HAP-1 (cell line): ENCODE data around the gene BID.

ENCODE experiments used
- DNase-seq, 2 experiments: peaks; one replicate each; pipeline ENCODE4 v3.0.0-alpha.2; 2016 to 2020; ENCODE audit warnings: low spot score in 2 of 2
- H3K27me3 ChIP-seq: fragments of 250-450 bp; sonication (Bioruptor Pico); 2 replicates; pipeline ENCODE4 v1.5.1; 2020; ENCODE audit warnings: low read depth, mild to moderate bottlenecking, moderate library complexity
- H3K36me3 ChIP-seq: fragments of 250-450 bp; sonication (Bioruptor Pico); replicated peaks from 2 replicates; pipeline ENCODE4 v1.5.1; 2020; ENCODE audit warnings: mild to moderate bottlenecking
- H3K4me1 ChIP-seq: fragments of 250-450 bp; sonication (Bioruptor Pico); 2 replicates; pipeline ENCODE4 v1.5.1; 2020; ENCODE audit warnings: mild to moderate bottlenecking
- H3K4me3 ChIP-seq: fragments of 250-450 bp; sonication (Bioruptor Pico); 2 replicates; pipeline ENCODE4 v1.5.1; 2020; ENCODE audit warnings: mild to moderate bottlenecking, moderate library complexity
- H3K9me3 ChIP-seq: fragments of 250-450 bp; sonication (Bioruptor Pico); 2 replicates; pipeline ENCODE4 v1.5.1; 2020; ENCODE audit warnings: mild to moderate bottlenecking, moderate library complexity
- in situ Hi-C: fragments of 300-500 bp; cut with MboI; formaldehyde crosslinking; loops from 3 replicates; pipeline ENCODE4 v1.14.3; 2020; ENCODE audit warnings: low sequenced_read_pairs, inconsistent platforms, mixed read lengths

Gene BID

DNA sequence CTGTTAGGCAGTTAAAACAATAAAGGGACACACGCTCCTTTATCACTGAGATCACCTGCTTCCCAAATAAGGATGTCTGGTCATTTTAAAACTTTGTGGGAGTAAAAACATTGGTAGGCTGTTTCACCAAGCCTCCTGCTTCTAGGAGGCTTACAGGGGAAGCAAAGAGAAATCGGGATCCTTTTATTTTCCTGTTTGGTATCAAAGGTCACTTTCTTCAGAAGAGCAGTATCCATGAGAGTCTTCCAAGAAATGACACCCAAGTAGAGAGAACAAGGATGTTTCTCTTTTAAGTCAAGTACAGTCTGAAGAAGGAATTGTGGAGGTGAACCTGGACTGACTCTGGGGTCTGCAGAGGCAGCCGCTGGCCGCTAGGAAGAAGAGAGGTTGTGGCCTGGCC lies 36.9 kb upstream of the BID start:
- H3K4me3 ChIP-seq, result no peak overlapping the region
- H3K36me3 ChIP-seq, result peaks cover 10% of the 10 kb centered on the region
- in situ Hi-C loops, result loop anchor here (5.0 to 10.0 kb wide), 2 partner anchors 41 to 74 kb away; no protein-coding TSS in a partner anchor
- no peaks in the 10 kb centered on the region for H3K9me3 ChIP-seq
- H3K4me1 ChIP-seq, result no peaks in the 10 kb centered on the region
- no peaks in the 10 kb centered on the region for H3K27me3 ChIP-seq
- DNase-seq, result no peak

DNA sequence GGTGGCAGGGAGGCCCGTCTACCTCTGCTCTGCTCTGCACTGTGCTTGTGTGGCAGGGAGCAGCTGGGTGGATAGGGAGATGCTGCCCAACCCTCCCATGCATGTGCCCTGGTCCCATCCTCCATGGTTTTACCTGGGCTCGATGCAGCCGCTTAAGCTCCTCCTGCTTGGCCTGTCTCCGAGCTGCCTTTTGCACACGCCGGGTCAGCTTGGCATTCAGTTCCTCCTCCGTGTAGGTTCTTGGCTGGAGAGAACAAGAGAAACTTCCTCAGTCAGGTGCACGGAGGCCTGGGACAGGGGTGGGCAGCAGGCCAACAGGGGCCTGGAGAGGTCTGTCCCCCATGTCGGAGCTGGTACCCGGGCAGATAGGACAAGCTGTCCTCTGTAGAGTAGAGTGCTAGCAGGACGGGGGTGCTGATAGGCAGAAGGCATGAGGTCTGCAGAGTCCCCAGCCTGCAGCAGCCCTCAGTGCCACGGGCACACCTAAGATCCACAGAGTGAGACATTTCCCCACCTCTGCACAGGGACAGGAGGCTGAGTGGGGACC lies 36.4 kb upstream of the BID start:
- H3K4me1 ChIP-seq, result no peaks in the 10 kb centered on the region
- no peak for DNase-seq
- no peak overlapping the region for H3K4me3 ChIP-seq
- H3K27me3 ChIP-seq, result no peaks in the 10 kb centered on the region
- in situ Hi-C loops, result loop anchor here (5.0 to 10.0 kb wide), 2 partner anchors 42 to 74 kb away; no protein-coding TSS in a partner anchor
- peaks cover 9% of the 10 kb centered on the region for H3K36me3 ChIP-seq
- H3K9me3 ChIP-seq, result no peaks in the 10 kb centered on the region

DNA sequence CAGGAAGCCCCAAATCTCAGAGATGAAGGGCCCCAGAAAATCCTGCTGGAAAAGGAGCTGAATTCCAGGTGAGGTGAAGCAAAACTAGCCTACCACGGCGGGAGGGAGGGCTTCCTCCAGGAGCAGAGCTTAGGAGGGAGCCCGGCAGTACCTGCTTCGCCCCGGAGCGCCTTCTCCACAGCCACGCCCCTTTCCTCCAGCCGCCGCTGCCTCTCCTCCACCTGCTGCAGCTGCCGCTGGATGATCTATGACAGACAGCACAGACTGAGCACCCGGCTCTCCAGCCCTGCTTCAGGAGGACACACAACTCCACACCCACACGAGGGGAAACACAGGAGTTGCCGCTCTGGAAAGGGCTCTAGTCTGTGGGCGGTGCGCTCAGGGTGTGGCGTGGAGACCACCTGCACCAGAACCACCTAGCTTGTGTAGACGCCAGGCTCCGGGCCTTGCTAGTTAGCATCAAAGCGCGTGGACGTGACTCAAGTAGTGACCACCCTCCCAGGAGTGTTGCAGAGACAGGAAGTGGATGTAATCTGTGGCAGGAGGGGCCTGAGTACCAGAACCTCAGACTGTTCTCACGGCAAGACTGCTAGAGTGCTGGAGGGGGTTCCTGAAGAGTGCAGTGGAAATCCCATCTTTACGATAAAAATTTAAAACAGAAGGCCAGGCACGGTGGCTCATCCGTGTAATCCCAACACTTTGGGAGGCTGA lies 34.6 kb upstream of the BID start:
- in situ Hi-C loops, result no loop called here
- Histone ChIP-seq H3K27me3 (no peaks in the 10 kb centered on the region), H3K4me1 (no peaks in the 10 kb centered on the region), H3K4me3 (no peak overlapping the region), H3K36me3 (peaks cover 8% of the 10 kb centered on the region), H3K9me3 (no peaks in the 10 kb centered on the region)
- no peak for DNase-seq

DNA sequence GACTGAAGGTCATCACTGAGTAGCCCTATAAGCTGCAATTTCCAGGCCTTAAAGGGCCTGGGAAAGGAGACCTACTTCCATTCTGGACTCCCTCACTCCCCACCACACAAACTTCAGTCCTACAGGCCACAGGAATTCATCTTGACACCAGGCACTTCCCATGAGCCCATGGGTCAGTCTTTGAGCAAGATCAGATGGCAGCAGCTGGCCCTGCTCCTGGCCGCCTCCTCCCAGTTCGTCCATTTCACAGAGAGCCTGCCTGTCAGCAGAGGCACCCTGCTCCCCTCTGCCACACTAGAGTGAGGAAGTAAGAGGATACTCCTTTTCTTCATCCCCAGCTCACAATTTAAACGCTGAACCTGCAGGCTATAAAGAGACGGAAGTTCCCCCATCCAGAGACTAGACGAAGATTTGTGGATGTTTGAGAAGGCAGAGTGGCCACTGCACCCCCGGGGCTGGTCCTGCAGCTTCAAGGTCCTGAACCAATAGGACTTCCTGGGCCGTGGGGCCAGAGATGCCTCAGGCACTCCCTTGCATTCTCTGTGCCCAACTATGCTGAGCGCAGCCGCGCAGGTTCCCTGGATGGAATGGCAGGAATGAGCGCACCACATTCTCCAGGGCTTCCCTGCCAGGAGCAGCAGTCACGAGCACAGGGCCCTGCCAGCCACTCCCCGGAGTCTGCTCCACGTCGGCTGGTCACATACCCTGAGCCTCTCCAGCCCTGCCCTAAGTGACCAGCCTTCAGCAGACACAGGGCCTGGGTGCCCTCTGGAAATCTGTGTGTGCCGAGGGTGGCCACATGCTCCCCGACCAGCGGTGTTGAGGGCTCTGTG lies 33.5 kb upstream of the BID start:
- H3K9me3 ChIP-seq, result no peaks in the 10 kb centered on the region
- no peaks in the 10 kb centered on the region for H3K4me1 ChIP-seq
- peaks cover 8% of the 10 kb centered on the region for H3K36me3 ChIP-seq
- in situ Hi-C loops, result no loop called here
- no peak overlapping the region for H3K4me3 ChIP-seq
- no peak for DNase-seq
- H3K27me3 ChIP-seq, result no peaks in the 10 kb centered on the region

DNA sequence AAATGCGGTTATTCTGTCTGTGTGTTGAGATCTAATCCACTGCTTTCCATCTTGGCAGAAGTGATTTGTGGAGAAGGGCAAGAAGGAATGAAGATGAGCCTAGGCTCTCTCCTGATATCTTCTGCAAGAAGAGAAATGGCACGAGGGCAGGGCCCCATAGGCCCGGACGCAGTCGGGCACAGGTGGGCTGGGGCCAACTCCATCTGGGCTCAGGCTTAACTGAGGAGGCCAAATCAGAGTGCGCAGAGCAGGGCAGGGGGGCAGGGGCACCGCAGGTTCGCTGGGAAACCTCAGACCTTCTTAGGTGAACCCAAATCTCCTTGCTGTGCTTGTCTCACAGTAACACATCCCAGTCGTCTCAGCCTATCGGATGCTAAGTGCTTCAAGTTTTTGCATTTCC lies 32.8 kb upstream of the BID start:
- Histone ChIP-seq H3K36me3 (peaks cover 7% of the 10 kb centered on the region), H3K4me1 (no peaks in the 10 kb centered on the region), H3K27me3 (no peaks in the 10 kb centered on the region), H3K9me3 (no peaks in the 10 kb centered on the region), H3K4me3 (no peak overlapping the region)
- DNase-seq, result no peak
- in situ Hi-C loops, result no loop called here

DNA sequence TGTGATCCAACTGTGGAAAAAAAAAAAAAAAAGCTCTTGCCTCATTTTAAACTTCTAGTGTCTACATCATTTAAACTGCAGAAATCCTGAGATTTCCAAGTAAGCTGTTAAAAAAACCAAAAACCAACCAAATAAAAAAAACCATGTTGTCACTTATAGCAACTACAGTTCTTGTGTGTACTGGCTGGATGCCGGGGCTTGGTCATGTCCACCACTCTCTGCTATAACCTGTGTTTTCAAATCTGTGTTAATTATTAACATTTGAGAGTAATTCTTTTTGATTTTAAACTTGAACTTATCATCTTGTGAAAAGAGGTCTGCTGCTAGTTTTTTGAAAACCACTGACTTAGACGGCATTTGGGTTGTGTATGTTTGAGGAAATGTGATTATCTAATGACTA lies 32.2 kb upstream of the BID start:
- Histone ChIP-seq H3K9me3 (no peaks in the 10 kb centered on the region), H3K4me3 (no peak overlapping the region), H3K4me1 (no peaks in the 10 kb centered on the region), H3K27me3 (no peaks in the 10 kb centered on the region), H3K36me3 (peaks cover 5% of the 10 kb centered on the region)
- in situ Hi-C loops, result no loop called here
- DNase-seq, result no peak

DNA sequence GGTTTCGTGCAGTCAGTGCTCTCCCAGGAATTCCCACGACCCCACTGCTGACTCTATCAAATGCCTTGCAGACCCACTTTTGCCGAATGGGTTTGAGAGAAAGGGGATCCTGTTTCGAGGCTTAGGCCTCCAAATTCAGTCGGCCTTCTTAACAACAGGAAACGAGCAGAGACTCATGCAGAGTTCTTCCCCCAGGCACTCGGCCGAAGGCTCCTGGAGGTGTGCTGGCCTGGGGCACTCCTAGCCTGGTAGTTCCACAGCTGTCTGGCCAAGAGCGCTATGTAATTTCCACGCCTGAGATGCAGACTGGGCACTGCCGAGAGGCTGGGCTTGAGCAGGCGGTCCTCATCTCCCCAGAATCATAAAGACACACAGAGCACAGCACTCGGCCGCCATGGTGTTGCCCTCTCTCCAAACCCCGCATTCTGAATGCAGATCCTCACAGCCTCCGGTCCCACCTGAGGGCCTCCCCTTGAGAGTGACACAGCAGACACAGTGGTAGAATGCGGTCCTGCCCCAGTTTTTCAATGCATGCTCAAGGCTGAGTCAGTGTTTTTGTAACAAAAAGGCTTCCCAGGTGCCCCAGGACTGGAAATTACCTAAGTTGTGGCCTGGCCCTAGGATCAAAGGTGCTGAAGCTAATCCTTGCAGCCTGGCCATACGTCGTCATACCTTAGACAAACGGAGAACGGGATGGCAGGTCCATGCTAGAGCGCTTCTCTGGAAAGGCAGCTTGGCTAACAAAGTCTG lies 30.2 kb upstream of the BID start:
- H3K36me3 ChIP-seq, result peaks cover 5% of the 10 kb centered on the region
- H3K27me3 ChIP-seq, result no peaks in the 10 kb centered on the region
- no peak overlapping the region for H3K4me3 ChIP-seq
- H3K4me1 ChIP-seq, result no peaks in the 10 kb centered on the region
- in situ Hi-C loops, result no loop called here
- no peak for DNase-seq
- H3K9me3 ChIP-seq, result no peaks in the 10 kb centered on the region

DNA sequence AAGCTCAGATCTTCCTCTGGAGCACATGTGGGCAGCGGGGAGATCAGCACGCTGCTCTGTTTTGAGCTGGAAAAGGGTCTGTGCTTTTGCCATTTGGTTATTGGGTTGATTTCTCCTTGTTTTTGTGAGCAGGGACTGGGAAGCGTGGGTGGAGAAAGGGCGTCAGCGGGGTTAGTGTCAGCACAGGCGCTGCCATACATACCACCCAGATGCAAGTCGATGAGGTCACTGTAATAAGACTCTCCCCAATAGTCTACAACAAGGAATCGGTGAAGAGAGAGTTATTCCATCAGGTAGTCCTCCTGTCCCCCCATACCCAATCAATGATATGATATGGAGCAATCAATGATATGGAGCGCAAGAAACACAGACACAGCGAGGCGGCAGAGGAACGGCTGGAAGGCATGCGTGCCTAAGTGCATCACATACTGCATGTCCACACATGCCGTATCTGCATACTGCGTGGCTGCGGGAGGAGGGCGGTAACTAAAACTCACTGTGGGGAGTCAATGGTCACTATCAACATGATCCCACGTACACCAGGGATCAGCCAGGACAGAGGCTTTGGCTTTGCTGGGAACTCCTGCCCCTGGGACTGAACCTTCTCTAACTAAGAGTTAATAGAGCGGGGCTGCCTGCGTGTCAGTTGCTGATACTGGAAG lies 29.5 kb upstream of the BID start:
- Histone ChIP-seq H3K27me3 (no peaks in the 10 kb centered on the region), H3K36me3 (no peaks in the 10 kb centered on the region; the same call in none of the 2 replicates), H3K4me1 (no peaks in the 10 kb centered on the region), H3K9me3 (no peaks in the 10 kb centered on the region), H3K4me3 (no peak overlapping the region)
- no peak for DNase-seq
- in situ Hi-C loops, result no loop called here

DNA sequence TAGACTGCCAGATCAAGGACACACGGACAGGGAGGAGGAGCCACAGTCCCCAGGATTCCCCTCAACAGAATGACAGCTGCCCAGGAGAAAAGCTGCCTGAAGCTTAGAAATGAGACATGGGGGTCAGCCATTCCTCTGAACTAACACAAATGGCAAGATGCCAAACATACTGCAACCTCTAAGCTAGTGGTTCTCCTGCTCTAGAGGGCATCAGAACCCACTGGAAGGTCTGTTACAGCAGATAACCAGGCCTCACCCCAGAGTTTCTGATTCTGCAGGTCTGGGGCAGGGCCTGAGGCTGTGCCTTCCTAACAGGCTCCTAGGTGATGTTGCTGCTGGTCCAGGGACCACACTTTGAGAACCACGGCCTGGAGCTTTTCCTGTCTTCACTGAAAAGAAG lies 28.6 kb upstream of the BID start:
- H3K9me3 ChIP-seq, result no peaks in the 10 kb centered on the region
- no peak overlapping the region for H3K4me3 ChIP-seq
- no peaks in the 10 kb centered on the region for H3K27me3 ChIP-seq
- no peak for DNase-seq
- H3K4me1 ChIP-seq, result no peaks in the 10 kb centered on the region
- no peaks in the 10 kb centered on the region; the same call in none of the 2 replicates for H3K36me3 ChIP-seq
- in situ Hi-C loops, result no loop called here

DNA sequence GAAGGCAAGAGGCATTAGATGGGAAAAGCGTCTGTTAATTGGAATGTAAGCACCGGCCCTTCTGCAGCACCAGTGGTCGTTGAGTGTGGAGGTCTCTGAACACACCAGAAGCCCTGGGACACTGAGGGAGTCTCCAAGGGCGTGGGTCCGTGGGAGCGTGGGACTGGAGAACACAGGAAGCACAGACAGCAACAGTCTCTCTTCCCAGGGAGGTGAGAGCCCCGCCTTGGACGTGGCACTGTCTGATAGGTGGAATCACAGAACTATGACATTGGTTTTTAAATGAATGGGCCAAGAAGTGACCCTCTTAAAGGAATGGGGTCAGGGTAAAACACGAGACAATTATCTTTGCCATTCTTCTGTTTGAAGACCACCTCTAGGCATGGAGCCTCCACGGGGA lies 28.1 kb upstream of the BID start:
- Histone ChIP-seq H3K9me3 (no peaks in the 10 kb centered on the region), H3K4me3 (no peak overlapping the region), H3K36me3 (no peaks in the 10 kb centered on the region; the same call in none of the 2 replicates), H3K4me1 (no peaks in the 10 kb centered on the region), H3K27me3 (no peaks in the 10 kb centered on the region)
- in situ Hi-C loops, result no loop called here
- no peak for DNase-seq

DNA sequence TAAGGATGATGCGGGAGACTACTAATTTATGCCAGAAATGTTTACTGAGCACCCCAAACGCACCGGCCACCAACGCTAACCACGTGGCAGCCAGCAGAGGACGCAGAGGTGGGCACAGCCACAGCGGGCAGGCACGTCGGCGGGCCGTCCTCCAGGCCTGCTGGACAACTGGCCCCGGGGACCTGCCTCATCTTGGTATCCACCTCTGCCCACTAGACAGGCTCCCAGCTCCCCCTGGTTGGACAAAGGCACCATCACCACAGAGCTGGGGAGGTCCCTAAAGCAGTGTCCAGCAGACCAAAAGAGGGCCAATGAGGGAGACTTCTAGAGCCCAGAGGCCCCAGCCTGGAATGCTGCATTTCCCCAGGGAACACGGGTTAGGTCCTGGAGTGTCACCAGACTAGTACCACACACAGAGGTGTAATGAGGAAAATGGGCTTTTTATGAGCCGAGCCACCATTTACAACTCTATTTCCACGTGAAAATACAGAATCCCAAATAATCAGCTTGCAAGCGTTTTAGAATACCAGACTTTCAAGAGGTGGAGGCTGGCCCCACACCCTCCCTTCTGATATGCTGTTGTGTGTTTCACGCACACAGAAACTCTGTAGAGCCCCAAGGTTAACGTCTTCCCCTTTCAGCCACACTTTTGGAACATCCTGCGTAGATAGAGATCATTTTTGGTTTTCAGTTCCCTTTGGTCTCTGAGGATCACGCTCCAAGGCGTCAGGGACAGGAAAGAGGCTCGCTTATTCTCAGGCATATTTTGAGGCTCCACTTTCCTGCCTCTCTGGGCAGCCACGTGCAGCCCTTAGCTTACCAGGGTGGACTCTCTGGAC lies 23.7 kb upstream of the BID start:
- no peak for DNase-seq
- no peaks in the 10 kb centered on the region for H3K4me1 ChIP-seq
- no peaks in the 10 kb centered on the region for H3K36me3 ChIP-seq
- in situ Hi-C loops, result no loop called here
- no peaks in the 10 kb centered on the region for H3K9me3 ChIP-seq
- no peak overlapping the region for H3K4me3 ChIP-seq
- H3K27me3 ChIP-seq, result no peaks in the 10 kb centered on the region

DNA sequence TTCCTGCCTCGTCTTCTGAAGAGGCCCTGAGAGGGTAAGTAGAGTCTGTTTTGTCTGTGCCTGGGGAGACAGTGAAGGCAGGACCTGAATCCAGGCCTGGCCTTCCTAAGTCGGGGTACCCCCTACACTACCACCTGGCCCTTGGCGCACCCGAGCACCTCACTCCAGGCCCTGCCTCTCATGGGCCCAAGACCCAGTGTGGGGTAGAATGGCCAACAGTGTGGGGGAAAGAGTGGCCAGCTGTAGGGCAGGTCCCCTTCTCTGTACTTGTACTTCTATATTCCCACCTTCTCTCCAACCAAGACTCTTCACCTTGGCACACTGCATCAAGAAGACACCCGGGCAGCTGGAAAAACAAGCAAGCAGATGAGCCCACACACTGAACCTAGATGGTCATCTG lies 22.4 kb upstream of the BID start:
- H3K27me3 ChIP-seq, result no peaks in the 10 kb centered on the region
- no peak overlapping the region for H3K4me3 ChIP-seq
- no peak for DNase-seq
- H3K4me1 ChIP-seq, result no peaks in the 10 kb centered on the region
- in situ Hi-C loops, result no loop called here
- no peaks in the 10 kb centered on the region for H3K9me3 ChIP-seq
- no peaks in the 10 kb centered on the region for H3K36me3 ChIP-seq
